HG03097 (cell line): ENCODE results near the gene NDST1.
A peak's percentile ranks its signal among the peaks of the same experiment; 100 is the strongest.

Source experiments
- ATAC-seq: cut with Tn5 transposase; IDR thresholded peaks from one replicate; pipeline ENCODE4 v1.9.1; 2021; ENCODE audit not compliant: unreplicated experiment, low FRiP score

NDST1 gene

DNA sequence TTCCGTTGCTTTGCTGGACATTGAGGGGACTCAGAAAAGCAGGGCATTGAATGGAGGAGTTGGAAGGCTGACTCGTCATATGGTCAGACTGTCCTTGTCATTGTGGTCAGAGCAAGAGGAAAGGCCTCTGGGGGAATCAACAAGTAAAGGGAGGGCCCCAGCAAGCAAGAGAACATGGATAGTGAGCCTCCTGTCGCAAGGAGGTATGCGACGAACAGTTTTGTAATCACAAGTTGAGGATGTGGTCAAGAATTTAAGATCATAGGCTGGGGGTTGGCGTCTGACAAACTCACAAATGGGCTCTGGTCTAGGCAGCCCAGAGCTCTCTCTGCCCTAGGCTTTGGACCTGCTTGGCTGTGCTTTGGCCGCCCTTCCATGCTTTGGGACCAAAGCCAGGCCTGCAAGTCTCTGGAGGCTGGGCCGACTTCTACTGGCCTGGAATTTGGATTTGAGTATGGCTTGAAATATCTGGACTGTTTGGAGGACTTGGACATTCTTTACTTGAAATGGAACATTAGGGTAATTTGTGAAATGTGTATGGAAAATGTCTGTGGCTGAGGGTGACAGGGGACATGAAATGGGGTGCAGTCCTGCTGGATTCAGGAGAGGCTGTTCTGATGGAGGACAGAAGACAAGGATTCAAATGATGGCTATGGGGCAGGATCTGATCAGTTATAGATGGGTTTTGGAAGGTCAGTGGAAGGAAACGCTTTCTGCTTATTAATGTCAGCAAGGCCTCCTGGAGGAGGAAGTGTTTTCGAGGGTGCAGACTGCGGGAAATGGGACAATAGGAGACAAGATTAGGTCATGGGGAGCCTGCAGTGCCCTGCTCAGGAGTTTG, 19.2 kb upstream of the NDST1 start:
- no peak for ATAC-seq

DNA sequence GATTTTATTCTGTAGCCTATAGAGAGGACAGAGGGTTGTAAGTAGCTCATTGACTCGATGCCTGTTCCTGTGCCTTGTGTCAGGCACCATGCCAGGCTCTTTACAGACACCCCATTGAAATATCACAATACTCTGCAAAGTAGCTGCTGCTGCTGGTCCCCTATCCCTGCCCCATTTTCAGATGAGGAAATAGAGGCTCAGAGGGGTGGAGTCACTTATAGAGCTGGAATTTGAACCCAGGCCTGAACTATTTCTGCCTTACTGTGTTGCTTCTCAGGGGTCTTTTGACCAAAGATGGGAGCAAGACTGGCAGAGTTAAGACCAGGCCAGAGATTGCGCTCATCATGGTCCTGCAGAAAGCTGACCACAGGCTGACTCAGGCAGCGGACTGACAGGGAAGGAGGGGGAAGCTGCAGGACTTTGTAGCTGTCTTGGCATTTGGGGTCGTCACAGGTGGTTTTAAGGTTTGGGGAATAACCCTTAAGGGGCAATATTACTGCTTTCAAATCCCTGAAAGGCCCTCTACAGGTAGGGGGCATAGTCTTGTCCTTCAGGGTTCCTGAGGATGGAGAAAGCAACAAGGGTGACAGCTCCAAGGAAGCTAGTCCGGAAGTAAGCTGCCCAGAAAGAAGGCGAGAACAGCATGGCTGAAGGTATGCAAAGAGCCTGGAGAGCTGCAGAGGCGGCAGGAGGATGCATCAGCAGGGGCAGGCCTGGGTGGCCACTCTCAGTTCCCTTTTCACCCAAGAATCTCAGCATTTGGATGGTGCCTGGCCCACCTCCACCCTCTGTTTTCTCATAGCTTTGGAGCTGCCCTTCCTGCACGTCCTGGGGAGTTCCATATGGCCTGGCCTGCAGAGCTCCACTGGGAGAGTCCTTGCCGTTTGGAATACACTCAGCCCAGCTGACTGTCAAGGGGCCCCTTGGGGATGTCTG, 18.3 kb upstream of the NDST1 start:
- ATAC-seq = peak; percentile 69

DNA sequence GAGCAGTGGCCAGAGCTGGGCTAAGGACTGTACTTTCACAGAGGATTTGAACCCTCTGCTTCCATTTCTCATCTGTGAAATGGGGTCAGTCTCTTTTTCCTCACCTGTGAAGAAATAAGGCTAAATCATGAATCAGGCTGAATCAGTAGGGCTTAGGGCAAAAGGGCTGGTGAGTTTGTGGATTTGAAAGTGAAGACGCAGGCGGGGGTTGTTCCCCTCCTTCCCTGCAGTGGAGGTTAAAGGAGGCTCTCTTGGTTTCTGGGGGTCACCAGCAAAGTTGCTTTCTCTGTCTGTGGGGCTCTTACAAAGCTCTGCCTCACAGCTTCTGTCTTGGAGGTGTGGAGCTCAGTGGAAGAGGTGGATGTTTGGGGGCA, 17.6 kb upstream of the NDST1 start:
- no peak for ATAC-seq

DNA sequence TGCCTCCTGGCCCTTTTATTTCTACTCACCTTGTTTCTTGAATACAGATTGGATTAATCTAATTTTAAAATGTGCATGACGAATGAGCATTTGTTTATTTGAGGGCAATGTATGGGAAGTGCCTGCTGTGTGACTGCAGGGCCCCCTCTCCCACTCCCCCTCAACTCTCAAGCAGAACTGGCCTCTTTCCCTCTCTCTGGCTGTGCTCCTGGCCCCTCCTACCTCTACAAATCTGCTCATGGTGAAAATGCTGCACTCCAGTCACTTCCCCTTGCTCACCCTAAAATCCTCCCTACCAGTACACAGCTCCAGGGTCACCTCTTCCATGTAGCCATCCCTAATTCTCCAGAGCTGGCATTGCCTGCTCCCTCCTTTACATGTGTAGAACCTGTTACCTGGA, 17.2 kb upstream of the NDST1 start:
- no peak for ATAC-seq

- ATAC-seq = no peak
Observed at GRCh38 chr5:150491876-150492275, 16.1 kb upstream of the NDST1 start.

- ATAC-seq = no peak
Observed at GRCh38 chr5:150492621-150493020, 15.3 kb upstream of the NDST1 start.

DNA sequence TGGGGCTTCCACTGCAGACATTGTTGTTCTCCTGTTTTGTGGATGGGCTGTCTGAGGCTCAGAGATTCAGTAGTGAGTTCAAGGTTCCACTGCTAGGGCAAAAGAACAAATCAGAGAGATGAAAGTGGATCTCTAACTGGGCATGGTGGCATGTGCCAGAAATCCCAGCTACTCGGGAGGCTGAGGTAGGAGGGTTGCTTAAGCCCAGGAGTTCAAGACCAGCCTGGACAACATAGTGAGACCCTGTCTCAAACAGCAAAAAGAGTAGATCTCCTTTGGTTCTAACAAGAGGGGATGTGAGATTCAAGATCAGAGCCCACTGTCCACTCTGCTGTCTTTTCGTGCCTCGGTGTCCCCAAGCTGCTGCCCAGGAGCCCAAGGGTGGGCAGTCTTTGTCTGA, 11.8 kb upstream of the NDST1 start:
- no peak for ATAC-seq

- no peak for ATAC-seq
Observed at GRCh38 chr5:150496534-150496933, 11.4 kb upstream of the NDST1 start.

- no peak for ATAC-seq
Observed at GRCh38 chr5:150497274-150497988, 10.5 kb upstream of the NDST1 start.

GRCh38 chr5:150497989-150498317, 10.0 kb upstream of the NDST1 start:
- no peak for ATAC-seq

DNA sequence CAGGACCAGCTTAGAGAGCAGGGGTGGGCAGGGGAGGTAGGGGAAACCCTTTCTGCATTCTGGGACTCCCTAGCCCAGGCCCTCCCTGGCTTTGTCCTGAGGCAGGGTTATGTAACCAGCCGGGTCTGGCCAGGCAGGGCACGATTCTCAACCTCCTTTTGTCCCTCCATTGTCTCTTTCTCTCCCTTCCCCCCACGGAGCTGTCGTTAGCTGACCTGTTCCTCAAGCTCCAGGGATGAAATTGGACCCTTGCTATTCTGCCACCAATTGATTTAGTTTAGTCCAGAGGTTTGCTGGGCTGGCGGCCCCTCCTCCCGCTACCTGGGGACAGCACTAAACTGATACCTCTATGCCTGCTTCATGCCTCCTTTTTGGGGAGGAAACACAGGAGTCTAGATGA, 9.4 kb upstream of the NDST1 start:
- ATAC-seq = no peak

GRCh38 chr5:150498971-150499370, 9.0 kb upstream of the NDST1 start:
- no peak for ATAC-seq

- ATAC-seq = no peak
Observed at GRCh38 chr5:150499437-150499956, 8.4 kb upstream of the NDST1 start.

GRCh38 chr5:150500328-150500841, 7.5 kb upstream of the NDST1 start:
- ATAC-seq = no peak

- no peak for ATAC-seq
Observed at GRCh38 chr5:150500905-150501304, 7.0 kb upstream of the NDST1 start.

DNA sequence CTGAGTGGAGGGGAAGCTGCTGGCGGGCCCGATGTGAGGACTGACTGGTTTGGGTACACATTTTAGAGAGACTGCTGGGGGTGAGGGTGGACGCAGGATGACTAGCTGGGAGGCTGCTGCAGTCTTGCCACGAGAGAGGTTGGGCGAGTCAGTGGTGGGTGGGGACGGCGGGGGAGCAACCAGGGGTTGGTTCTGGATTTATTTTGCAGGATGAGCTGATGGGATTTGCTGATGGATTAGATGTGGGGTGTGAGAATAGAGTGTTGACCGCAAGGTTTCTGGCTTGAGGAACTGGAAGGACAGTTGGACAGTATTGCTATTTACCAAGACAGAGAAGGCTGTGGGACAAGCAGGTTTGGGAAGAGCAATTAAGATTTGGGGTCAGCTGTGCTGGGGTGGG, 5.8 kb upstream of the NDST1 start:
- ATAC-seq = no peak

GRCh38 chr5:150502847-150503246, 5.1 kb upstream of the NDST1 start:
- no peak for ATAC-seq

DNA sequence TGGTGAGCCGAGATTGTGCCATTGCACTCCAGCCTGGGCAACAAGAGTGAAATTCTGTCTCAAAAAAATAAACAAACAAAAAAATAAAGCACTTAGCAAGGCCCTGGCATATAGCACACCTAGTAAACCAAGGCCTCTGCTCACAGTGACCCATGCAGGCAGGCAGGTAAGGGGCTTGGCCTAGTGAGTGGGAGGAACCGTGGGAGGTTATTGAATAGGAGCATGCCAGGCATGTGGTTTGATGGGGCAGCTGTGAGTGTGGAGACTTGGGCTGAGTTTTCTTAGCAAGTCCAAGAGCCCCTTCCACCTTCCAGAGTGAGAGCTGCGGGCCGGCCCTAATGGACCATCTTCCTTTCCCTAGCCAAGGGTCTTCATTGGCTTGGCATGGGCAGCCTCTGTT, 4.5 kb upstream of the NDST1 start:
- no peak for ATAC-seq

DNA sequence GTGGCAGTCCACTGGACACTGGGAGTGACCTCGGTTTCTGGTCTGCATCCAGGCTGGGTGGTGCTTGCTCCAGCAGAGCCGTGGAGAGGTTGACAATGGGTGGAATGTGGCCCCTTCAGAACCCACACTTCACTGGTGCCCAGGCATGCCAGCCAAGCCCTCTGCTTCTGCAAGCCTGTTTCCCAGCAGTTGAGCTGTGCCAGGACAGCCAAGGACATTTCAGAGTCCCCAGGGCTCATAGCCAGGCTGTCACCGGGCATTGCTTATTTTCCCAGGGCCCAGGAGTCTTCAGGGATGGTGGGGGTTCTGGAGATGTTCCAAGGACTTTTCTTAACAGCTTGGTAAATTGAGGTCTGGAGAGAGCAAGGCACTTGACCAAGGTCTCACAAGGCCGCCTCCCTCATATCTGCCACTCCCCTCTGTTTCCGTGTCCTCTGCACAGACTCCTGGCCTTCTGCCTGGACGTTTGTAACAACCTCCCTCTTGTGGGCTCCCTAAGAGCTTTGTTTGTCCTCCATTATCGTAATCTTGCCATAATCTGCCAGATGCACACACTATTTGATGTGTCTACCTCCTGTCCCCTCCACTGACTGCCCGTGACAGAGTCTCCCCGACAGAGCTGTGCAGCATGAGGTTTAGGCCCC, 3.8 kb upstream of the NDST1 start:
- ATAC-seq = no peak

DNA sequence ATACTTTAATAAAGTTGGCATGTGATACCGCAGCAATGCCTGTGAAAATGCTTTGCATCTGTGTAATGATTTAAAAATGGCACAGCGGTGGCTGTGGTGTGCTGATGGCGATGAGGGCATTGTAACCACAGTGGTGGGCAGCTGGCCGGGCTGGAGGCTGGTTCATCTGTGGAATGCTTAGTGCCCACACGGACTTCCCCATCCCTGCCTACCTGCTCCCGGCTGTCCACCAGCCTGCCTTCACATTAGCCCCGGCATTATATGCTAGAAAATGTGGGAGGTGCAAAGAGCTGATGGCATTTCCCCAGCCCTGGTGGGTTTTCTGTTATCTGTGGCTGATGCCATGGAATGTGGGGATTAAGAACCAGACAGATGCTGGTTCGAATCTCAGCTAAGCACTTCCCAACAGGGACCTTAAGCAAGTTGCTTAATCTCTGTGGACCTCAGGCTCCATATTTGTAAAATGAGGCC, 2.9 kb upstream of the NDST1 start:
- ATAC-seq = no peak
